Uterus (tissue), 2 donors: ENCODE measurements around the gene NPAS1.

Experiments used
- CTCF ChIP-seq, 4 experiments: fragments of 200-600 bp in 2 of 4; fragments of 450-650 bp in 2 of 4; sonication (generic) in 2 of 4; IDR thresholded peaks; one replicate each; pipeline ENCODE4 v1.5.1; 2016 to 2019; ENCODE audit warnings: antibody characterized with exemption in 4 of 4, mild to moderate bottlenecking in 2 of 4, moderate library complexity in 1 of 4
- POLR2A ChIP-seq, 2 donors: fragments of 450-650 bp; IDR thresholded peaks; one replicate each; pipeline ENCODE4 v1.6.1; 2016; ENCODE audit warnings: antibody characterized with exemption in 2 of 2, mild to moderate bottlenecking in 1 of 2, moderate library complexity in 1 of 2

GRCh38 chr19:47022140-47022536 is 2.5 kb downstream of the NPAS1 start:
- TF ChIP-seq POLR2A (IDR thresholded peaks at IDR 0.05) (no peak), CTCF (IDR thresholded peaks at IDR 0.05) (no peak)
